Suprapubic skin (tissue), 4 donors: ENCODE results near the gene RAB39A.

Experiments used
- CTCF ChIP-seq, 2 donors: fragments of 200-600 bp in 1 of 2; fragments of 450-650 bp in 1 of 2; sonication (generic) in 1 of 2; IDR thresholded peaks; one replicate each; pipeline ENCODE4 v1.5.1; 2016 to 2019; ENCODE audit warnings: antibody characterized with exemption in 2 of 2, mild to moderate bottlenecking in 1 of 2, moderate library complexity in 1 of 2
- EP300 ChIP-seq: sonication (generic); formaldehyde crosslinking; IDR thresholded peaks from one replicate; pipeline ENCODE4 v1.6.1; 2017; ENCODE audit warnings: antibody characterized with exemption
- POLR2A ChIP-seq, 2 donors: fragments of 450-650 bp; IDR thresholded peaks; one replicate each; pipeline ENCODE4 v1.6.1; 2017; ENCODE audit warnings: antibody characterized with exemption in 2 of 2, mild to moderate bottlenecking in 2 of 2, moderate library complexity in 2 of 2
- POLR2AphosphoS5 ChIP-seq, 3 donors: sonication (generic); formaldehyde crosslinking; IDR thresholded peaks; one replicate each; pipeline ENCODE4 v1.6.1; 2017; ENCODE audit warnings: antibody characterized with exemption in 3 of 3

- TF ChIP-seq CTCF (IDR thresholded peaks at IDR 0.05) (no peak), POLR2AphosphoS5 (IDR thresholded peaks at IDR 0.05) (no peak), POLR2A (IDR thresholded peaks at IDR 0.05) (no peak), EP300 (no peak)
These were observed 79.6 kb downstream of the RAB39A start for GRCh38 chr11:108007819-108008218.
